ENCODE results near the gene ARID4B. TPM values are rescaled to one million over a fixed set of nuclear protein-coding genes. Genes with fewer than 3 reads are reported as not detected.
"Not testable (repeated sequence)": the region's sequence is repeated elsewhere in the genome, so short reads cannot be mapped to it uniquely, and the experiment has no call there.

ARID4B gene
- total and polyA plus RNA-seq, 5 experiments from 2014 or later: 37.4 to 105 (median 58.0) TPM

GRCh38 chr1:235206533-235207208 lies 121.3 kb downstream of the ARID4B start:
- Mint-ChIP-seq H3K27me3 (no peaks in the 10 kb centered on the region), H3K4me3 (peak overlapping the region in 9 of 10 donors; percentile 18 to 59 (median 40)), H3K36me3 (peaks cover 0 to 46% (median 3%) of the 10 kb centered on the region in 3 donors), H3K27ac (peak overlapping the region; percentile 1 to 94 (median 82)), H3K9me3 (no peaks in the 10 kb centered on the region), H3K4me1 (peaks cover 16 to 25% (median 19%) of the 10 kb centered on the region in 4 donors)
- POLR2A ChIA-PET: no interaction called here
- DNase-seq (peak in 2 of 10 donors; percentile 6 to 24), ATAC-seq (peak; percentile 77 to 79)

- Mint-ChIP-seq H3K4me1 (peaks cover 16 to 25% (median 19%) of the 10 kb centered on the region in 4 donors), H3K9me3 (no peaks in the 10 kb centered on the region), H3K27ac (peak overlapping the region in 4 of 10 donors; percentile 23 to 88 (median 59)), H3K4me3 (no peak overlapping the region), H3K36me3 (peaks cover 0 to 43% (median 5%) of the 10 kb centered on the region in 3 donors), H3K27me3 (no peaks in the 10 kb centered on the region)
- no peak for ATAC-seq
- POLR2A ChIA-PET: no interaction called here
- DNase-seq: no peak
These were observed 122.3 kb downstream of the ARID4B start for GRCh38 chr1:235205687-235206086.

GRCh38 chr1:235203428-235203827 lies 124.6 kb downstream of the ARID4B start:
- Mint-ChIP-seq H3K36me3 (peaks cover 0 to 44% (median 2%) of the 10 kb centered on the region in 3 donors), H3K9me3 (no peaks in the 10 kb centered on the region), H3K27ac (no peak overlapping the region), H3K4me3 (no peak overlapping the region), H3K27me3 (no peaks in the 10 kb centered on the region), H3K4me1 (peaks cover 16 to 28% (median 21%) of the 10 kb centered on the region in 4 donors)
- ATAC-seq: no peak
- POLR2A ChIA-PET: no interaction called here
- no peak for DNase-seq

DNA sequence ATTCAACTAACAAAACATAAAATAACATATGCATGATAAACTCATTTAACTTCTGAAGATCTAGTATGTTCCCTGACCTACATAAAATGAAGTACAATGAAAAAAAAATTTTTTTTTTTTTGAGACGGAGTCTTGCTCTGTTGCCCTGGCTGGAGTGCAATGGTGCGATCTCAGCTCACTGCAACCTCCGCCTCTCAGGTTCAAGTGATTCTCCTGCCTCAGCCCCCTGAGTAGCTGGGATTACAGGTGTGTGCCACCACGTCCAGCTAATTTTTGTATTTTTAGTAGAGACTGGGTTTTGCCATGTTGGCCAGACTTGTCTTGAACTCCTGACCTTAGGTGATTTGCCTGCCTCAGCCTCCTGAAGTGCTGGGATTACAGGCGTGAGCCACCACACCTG lies 125.5 kb downstream of the ARID4B start:
- DNase-seq, H3K27me3 Mint-ChIP-seq, H3K27ac Mint-ChIP-seq, ATAC-seq, H3K9me3 Mint-ChIP-seq, POLR2A ChIA-PET: not testable (repeated sequence)
- Mint-ChIP-seq H3K36me3 (peaks cover 0 to 44% (median 2%) of the 10 kb centered on the region in 3 donors), H3K4me1 (peaks cover 15 to 25% (median 17%) of the 10 kb centered on the region in 4 donors), H3K4me3 (peak overlapping the region in 1 of 10 donors; percentile 46)

DNA sequence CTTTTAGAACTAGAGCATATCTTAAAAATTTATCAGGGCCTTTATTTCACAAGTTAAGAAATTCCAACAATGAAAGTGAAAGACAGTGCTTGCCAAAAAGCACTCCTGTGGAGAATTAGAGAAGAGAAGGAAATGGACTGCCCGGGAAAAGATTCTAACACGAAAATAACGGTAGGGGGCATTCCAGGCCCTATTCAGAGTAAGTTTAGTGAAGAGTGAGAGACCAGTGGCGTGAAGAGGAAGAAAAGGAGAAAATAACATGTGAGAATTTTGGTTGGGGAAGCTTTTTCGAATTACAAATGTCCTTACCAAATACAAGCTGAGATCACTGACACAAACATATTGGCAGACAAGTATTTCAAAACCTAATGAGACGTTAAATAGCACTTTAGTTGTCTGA lies 128.5 kb downstream of the ARID4B start:
- no peak for DNase-seq
- H3K9me3 Mint-ChIP-seq: no peaks in the 10 kb centered on the region
- H3K4me3 Mint-ChIP-seq: no peak overlapping the region
- peaks cover 0 to 4% (median 1%) of the 10 kb centered on the region in 4 donors for H3K4me1 Mint-ChIP-seq
- H3K36me3 Mint-ChIP-seq: peaks cover 0 to 54% (median 2%) of the 10 kb centered on the region in 3 donors
- POLR2A ChIA-PET: no interaction called here
- no peak for ATAC-seq
- no peaks in the 10 kb centered on the region for H3K27me3 Mint-ChIP-seq
- peak overlapping the region in 6 of 10 donors; percentile 3 to 30 (median 13) for H3K27ac Mint-ChIP-seq

- Mint-ChIP-seq H3K36me3 (peaks cover 0 to 79% (median 13%) of the 10 kb centered on the region in 3 donors), H3K27ac (peak overlapping the region in 6 of 10 donors; percentile 4 to 83 (median 26)), H3K4me3 (peak overlapping the region in 1 of 10 donors; percentile 24), H3K9me3 (no peaks in the 10 kb centered on the region), H3K27me3 (no peaks in the 10 kb centered on the region), H3K4me1 (peaks cover 0 to 14% (median 10%) of the 10 kb centered on the region in 4 donors)
- POLR2A ChIA-PET: no interaction called here
- DNase-seq (no peak), ATAC-seq (no peak)
These were observed 137.5 kb downstream of the ARID4B start for GRCh38 chr1:235190431-235190830.

- Mint-ChIP-seq H3K36me3 (peaks cover 3 to 64% (median 11%) of the 10 kb centered on the region in 3 donors), H3K4me3 (no peak overlapping the region), H3K4me1 (peaks cover 4 to 16% (median 14%) of the 10 kb centered on the region in 4 donors), H3K9me3 (no peaks in the 10 kb centered on the region), H3K27ac (peak overlapping the region in 1 of 10 donors; percentile 53), H3K27me3 (no peaks in the 10 kb centered on the region)
- no peak for ATAC-seq
- DNase-seq: no peak
- POLR2A ChIA-PET: no interaction called here
These were observed 140.7 kb downstream of the ARID4B start for GRCh38 chr1:235187316-235187715.

DNA sequence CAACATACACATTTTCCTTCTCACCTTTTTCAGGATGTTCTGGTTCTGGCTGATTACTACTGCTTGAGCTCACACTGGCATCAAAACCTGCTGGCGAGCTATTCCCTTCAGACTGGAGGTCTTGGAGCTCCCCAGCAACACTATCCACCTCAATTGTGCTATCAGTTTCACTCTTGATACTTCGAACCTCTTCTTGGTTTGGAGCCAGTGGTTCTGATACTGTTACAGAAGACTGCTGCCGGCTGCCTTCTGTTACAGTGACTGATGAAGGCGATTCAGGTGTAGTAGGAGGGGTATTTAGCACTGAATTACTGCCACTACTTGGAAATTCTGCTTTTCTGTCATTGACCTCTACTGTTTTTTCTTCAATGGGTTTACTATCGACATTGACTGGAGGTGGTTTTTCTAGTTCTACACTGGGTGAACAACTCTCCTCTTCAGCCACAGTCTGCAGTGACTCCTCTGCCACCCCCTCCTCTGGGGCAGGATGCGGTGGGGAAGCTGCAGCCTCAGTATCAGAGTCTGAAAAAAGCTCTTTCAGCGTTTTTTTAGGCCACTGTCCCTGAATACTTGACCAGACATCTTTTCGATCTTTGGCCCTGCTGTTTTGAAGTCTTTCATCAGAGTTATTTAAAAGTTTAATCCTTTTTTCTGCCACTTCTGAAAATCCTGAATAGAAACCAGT lies 146.3 kb downstream of the ARID4B start:
- POLR2A ChIA-PET: interaction anchor here (0.8 kb wide), 1 partner anchor 21 kb away, joined by 3 read pairs; the partner anchor contains the start of gene RBM34
- Mint-ChIP-seq H3K9me3 (no peaks in the 10 kb centered on the region), H3K36me3 (peaks cover 5 to 63% (median 18%) of the 10 kb centered on the region in 3 donors)

GRCh38 chr1:235180916-235181460 lies 147.0 kb downstream of the ARID4B start:
- H3K36me3 Mint-ChIP-seq: peaks cover 5 to 66% (median 18%) of the 10 kb centered on the region in 3 donors
- no peak for DNase-seq
- POLR2A ChIA-PET: interaction anchor here (0.8 kb wide), 1 partner anchor 20 kb away, joined by 3 read pairs; the partner anchor contains the start of gene RBM34
- no peaks in the 10 kb centered on the region for H3K27me3 Mint-ChIP-seq
- H3K4me1 Mint-ChIP-seq: peaks cover 7 to 11% (median 9%) of the 10 kb centered on the region in 4 donors
- no peak overlapping the region for H3K4me3 Mint-ChIP-seq
- H3K9me3 Mint-ChIP-seq: no peaks in the 10 kb centered on the region
- peak overlapping the region in 1 of 10 donors; percentile 27 for H3K27ac Mint-ChIP-seq
- ATAC-seq: no peak

More for the DNA sequence above, 146.3 kb downstream of the ARID4B start:
- no peak for DNase-seq
- peaks cover 7 to 11% (median 9%) of the 10 kb centered on the region in 4 donors for H3K4me1 Mint-ChIP-seq
- ATAC-seq: no peak
- no peak overlapping the region for H3K4me3 Mint-ChIP-seq
- peak overlapping the region in 8 of 10 donors; percentile 22 to 58 (median 44) for H3K27ac Mint-ChIP-seq
- no peaks in the 10 kb centered on the region for H3K27me3 Mint-ChIP-seq

GRCh38 chr1:235176486-235176885 lies 151.5 kb downstream of the ARID4B start:
- H3K27me3 Mint-ChIP-seq: no peaks in the 10 kb centered on the region
- H3K27ac Mint-ChIP-seq: no peak overlapping the region
- no peak overlapping the region for H3K4me3 Mint-ChIP-seq
- ATAC-seq (no peak), DNase-seq (no peak)
- no peaks in the 10 kb centered on the region for H3K9me3 Mint-ChIP-seq
- H3K4me1 Mint-ChIP-seq: peaks cover 0 to 2% (median 0%) of the 10 kb centered on the region in 4 donors
- H3K36me3 Mint-ChIP-seq: peaks cover 0 to 78% (median 20%) of the 10 kb centered on the region in 3 donors
- POLR2A ChIA-PET: interaction anchor here (0.7 kb wide), 1 partner anchor 112 kb away, joined by 8 read pairs; no protein-coding TSS in a partner anchor

GRCh38 chr1:235169986-235170385 lies 158.0 kb downstream of the ARID4B start:
- H3K27me3 Mint-ChIP-seq: no peaks in the 10 kb centered on the region
- no peak overlapping the region for H3K4me3 Mint-ChIP-seq
- no peak for ATAC-seq
- no peaks in the 10 kb centered on the region for H3K4me1 Mint-ChIP-seq
- DNase-seq: no peak
- H3K27ac Mint-ChIP-seq: peak overlapping the region in 1 of 10 donors; percentile 31
- peaks cover 0 to 73% (median 9%) of the 10 kb centered on the region in 3 donors for H3K36me3 Mint-ChIP-seq
- H3K9me3 Mint-ChIP-seq: no peaks in the 10 kb centered on the region
- POLR2A ChIA-PET: interaction anchor here (0.7 kb wide), 1 partner anchor 132 kb away, joined by 3 read pairs; no protein-coding TSS in a partner anchor

GRCh38 chr1:235168375-235168774 lies 159.6 kb downstream of the ARID4B start:
- H3K27ac Mint-ChIP-seq: peak overlapping the region in 4 of 10 donors; percentile 29 to 68 (median 52)
- H3K27me3 Mint-ChIP-seq: no peaks in the 10 kb centered on the region
- H3K4me3 Mint-ChIP-seq: no peak overlapping the region
- DNase-seq (no peak), ATAC-seq (no peak)
- H3K4me1 Mint-ChIP-seq: no peaks in the 10 kb centered on the region
- peaks cover 0 to 2% (median 0%) of the 10 kb centered on the region in 9 donors for H3K9me3 Mint-ChIP-seq
- H3K36me3 Mint-ChIP-seq: peaks cover 0 to 61% (median 8%) of the 10 kb centered on the region in 3 donors
- POLR2A ChIA-PET: interaction anchor here (0.6 to 1.2 kb wide), 2 partner anchors 9 to 120 kb away, joined by 3 to 4 read pairs; no protein-coding TSS in a partner anchor

Measured in naive thymus-derived CD8-positive, alpha-beta T cell (primary cell).